Stimulated activated CD4-positive, alpha-beta T cell treated with anti-CD3 and anti-CD28 coated beads, Interleukin-2, amount 100 ng/mL, for 24 hours (primary cell): ENCODE results near the gene CFLAR.
"Not testable (repeated sequence)": the region's sequence is repeated elsewhere in the genome, so short reads cannot be mapped to it uniquely, and the experiment has no call there.

Source experiments
- DNase-seq, 2 donors: peaks; one replicate each; pipeline ENCODE4 v3.0.0-alpha.2; 2020

The CFLAR gene

GRCh38 chr2:201183365-201183727 is 67.4 kb downstream of the CFLAR start:
- no peak for DNase-seq

- not testable (repeated sequence) for DNase-seq
Measured at GRCh38 chr2:201183835-201184234, 67.9 kb downstream of the CFLAR start.

- not testable (repeated sequence) for DNase-seq
Measured at GRCh38 chr2:201184248-201184647, 68.3 kb downstream of the CFLAR start.

- DNase-seq: no peak
Measured at GRCh38 chr2:201185863-201186262, 69.9 kb downstream of the CFLAR start.

- no peak for DNase-seq
Measured at GRCh38 chr2:201186982-201187381, 71.0 kb downstream of the CFLAR start.

- DNase-seq: no peak
Measured at GRCh38 chr2:201188449-201188848, 72.5 kb downstream of the CFLAR start.

- DNase-seq: no peak
Measured at GRCh38 chr2:201191132-201191875, 75.3 kb downstream of the CFLAR start.

GRCh38 chr2:201194097-201194496 is 78.1 kb downstream of the CFLAR start:
- DNase-seq: no peak

- DNase-seq: no peak
Measured at GRCh38 chr2:201195331-201195730, 79.4 kb downstream of the CFLAR start.

- DNase-seq: no peak
Measured at GRCh38 chr2:201196003-201196402, 80.0 kb downstream of the CFLAR start.

- no peak for DNase-seq
Measured at GRCh38 chr2:201196803-201197202, 80.8 kb downstream of the CFLAR start.

GRCh38 chr2:201197781-201198180 is 81.8 kb downstream of the CFLAR start:
- no peak for DNase-seq

- no peak for DNase-seq
Measured at GRCh38 chr2:201199847-201200246, 83.9 kb downstream of the CFLAR start.

- no peak for DNase-seq
Measured at GRCh38 chr2:201200345-201200744, 84.4 kb downstream of the CFLAR start.

GRCh38 chr2:201201371-201201770 is 85.4 kb downstream of the CFLAR start:
- no peak for DNase-seq

- no peak for DNase-seq
Measured at GRCh38 chr2:201203916-201204654, 88.1 kb downstream of the CFLAR start.

GRCh38 chr2:201204655-201205514 is 88.9 kb downstream of the CFLAR start:
- DNase-seq: no peak

GRCh38 chr2:201205515-201205849 is 89.5 kb downstream of the CFLAR start:
- no peak for DNase-seq

GRCh38 chr2:201208563-201209252 is 92.7 kb downstream of the CFLAR start:
- no peak for DNase-seq

- no peak for DNase-seq
Measured at GRCh38 chr2:201215963-201216362, 100.0 kb downstream of the CFLAR start.

- no peak for DNase-seq
Measured at GRCh38 chr2:201216918-201217317, 101.0 kb downstream of the CFLAR start.

- no peak for DNase-seq
Measured at GRCh38 chr2:201218780-201219179, 102.8 kb downstream of the CFLAR start.
